Spleen (tissue), 13 donors: ENCODE measurements around the gene AMOTL2. TPM values are rescaled to one million over a fixed set of nuclear protein-coding genes. Genes with fewer than 3 reads are reported as not detected.

ENCODE experiments used
- DNase-seq: peaks from one replicate; pipeline ENCODE4 v3.0.0-alpha.2; 2020
- H3K27ac ChIP-seq, 8 donors: fragments of 200-600 bp; sonication (generic) in 7 of 8; 1 replicate in 4 of 8; 2 replicates in 4 of 8; pipeline versions ENCODE4 v1.5.0 to v1.8.0; 2016 to 2021; ENCODE audit warnings: inconsistent platforms in 4 of 8, mild to moderate bottlenecking in 4 of 8, moderate library complexity in 1 of 8
- H3K27me3 ChIP-seq, 7 donors: fragments of 200-600 bp; sonication (generic) in 6 of 7; replicated peaks in 1 of 7; 1 replicate in 4 of 7; 2 replicates in 3 of 7; pipeline versions ENCODE4 v1.5.0 to v1.8.0; 2016 to 2021; ENCODE audit warnings: inconsistent platforms in 3 of 7, mild to moderate bottlenecking in 1 of 7
- H3K36me3 ChIP-seq, 6 donors: fragments of 200-600 bp; sonication (generic) in 5 of 6; 1 replicate in 4 of 6; 2 replicates in 2 of 6; pipeline versions ENCODE4 v1.5.0 to v1.8.0; 2016 to 2021; ENCODE audit warnings: inconsistent platforms in 2 of 6
- H3K4me1 ChIP-seq, 6 donors: fragments of 200-600 bp; sonication (generic) in 5 of 6; 1 replicate in 3 of 6; 2 replicates in 3 of 6; pipeline versions ENCODE4 v1.5.0 to v1.8.0; 2016 to 2021; ENCODE audit warnings: inconsistent platforms in 3 of 6
- H3K4me3 ChIP-seq, 8 donors: fragments of 200-600 bp; sonication (generic) in 7 of 8; 1 replicate in 4 of 8; 2 replicates in 4 of 8; pipeline versions ENCODE4 v1.5.0 to v1.8.0; 2016 to 2021; ENCODE audit warnings: inconsistent platforms in 4 of 8, mild to moderate bottlenecking in 4 of 8, moderate library complexity in 2 of 8
- H3K9me3 ChIP-seq, 8 donors: fragments of 200-600 bp; sonication (generic) in 7 of 8; 1 replicate in 4 of 8; 2 replicates in 4 of 8; pipeline versions ENCODE4 v1.5.0 to v1.8.0; 2016 to 2021; ENCODE audit warnings: inconsistent platforms in 4 of 8
- CTCF ChIP-seq, 11 experiments: fragments of 200-600 bp in 7 of 11; fragments of 450-650 bp in 4 of 11; sonication (generic) in 4 of 11; IDR thresholded peaks in 8 of 11; conservative IDR thresholded peaks in 3 of 11; 1 replicate in 7 of 11; 2 replicates in 4 of 11; pipeline versions ENCODE4 v1.4.0 to v1.8.0; 2016 to 2021; ENCODE audit warnings: antibody characterized with exemption in 11 of 11, inconsistent platforms in 4 of 11, mild to moderate bottlenecking in 1 of 11
- POLR2A ChIP-seq, 3 donors: fragments of 450-650 bp; IDR thresholded peaks; one replicate each; pipeline ENCODE4 v1.5.1; 2017; ENCODE audit warnings: antibody characterized with exemption in 3 of 3, mild to moderate bottlenecking in 1 of 3
- POLR2AphosphoS5 ChIP-seq, 3 donors: sonication (generic); formaldehyde crosslinking; IDR thresholded peaks; one replicate each; pipeline ENCODE4 v1.5.1; 2017; ENCODE audit warnings: antibody characterized with exemption in 3 of 3
- WGBS, 5 donors: extraction: QIAGEN DNeasy Blood & Tissue Kit in 3 of 5; methylation state at CpG; one replicate each; pipeline versions ENCODE4 v1.1.5 to v1.1.7; 2013 to 2018; 5-methylcytosine and 5-hydroxymethylcytosine counted together
- intact Hi-C: fragments of 100-400 bp; cut with DNase I; formaldehyde crosslinking; loops from one replicate; pipeline ENCODE4 v1.15.0; 2023; ENCODE audit warnings: low total_unique reads
- long read RNA-seq, 2 donors: transcript quantifications; one replicate each; lab custom pipeline, GENCODE V29; 2026
- polyA plus RNA-seq, 3 donors: library from polyadenylated mRNA; stranded (reverse); fragments of 200-250 nt; gene quantifications; one replicate each; pipeline ENCODE4 v1.2.1, GENCODE V29; 2013
- total RNA-seq, 7 donors: library from RNA; depleted of rRNA in 3 of 7; stranded (reverse); fragments of >200 nt in 3 of 7; fragmentation: NEBNext Ultra II Directional in 4 of 7; extraction: Animal tissue kit (Norgen Biotek cat#: 25700) in 4 of 7; gene quantifications; one replicate each; pipeline versions ENCODE4 v1.1.0 to v1.2.1, GENCODE V29; 2016 to 2021
- donor health status: healthy with polysubstance abuse.
- donor health status: DM: no; HTN: no; CAD: no; lungs with moderate emphysema.
- donor health status: DM: no; HTN: no; CAD: no.
- donor health status: Bipolar disorder and iron deficiency.
- donor health status: healthy.
- donor health status: DM: no; HTN: no; CAD: no.
- donor health status: DM: yes; HTN: yes; CAD: no.

AMOTL2 gene
- total RNA-seq (10 to 100 TPM; 27.5 to 83.4 (median 53.1) TPM), polyA plus RNA-seq (10 to 100 TPM in 1 of 3 donors, 1 to 10 TPM in 2; 3.8 to 15.7 (median 6.0) TPM)
- long read RNA-seq, donor 1, full-length matches to known transcripts, result 6 of 16 reads
- long read RNA-seq, donor 1, partial matches to known transcripts, result 10 of 16 reads
- long read RNA-seq, donor 1, other reads (novel, unspliced or antisense), result 0 of 16 reads
- long read RNA-seq, donor 2, full-length matches to known transcripts, result 2 of 2 reads
- long read RNA-seq, donor 2, partial matches to known transcripts, result 0 of 2 reads
- long read RNA-seq, donor 2, other reads (novel, unspliced or antisense), result 0 of 2 reads

GRCh38 chr3:134374105-134374790, at the start of gene AMOTL2:
Gene AMOTL2 (minus strand): TSS chr3:134374447. CDS start chr3:134371433, 3,014 bp downstream.
- Histone ChIP-seq H3K27me3 (peaks cover 0 to 57% (median 18%) of the 10 kb centered on the region in 7 donors), H3K27ac (peak within 1 kb of the TSS; percentile 50 to 96 (median 93)), H3K4me3 (peak within 1 kb of the TSS; percentile 46 to 74 (median 52)), H3K9me3 (no peaks in the 10 kb centered on the region), H3K36me3 (peaks cover 0 to 25% (median 8%) of the 10 kb centered on the region in 6 donors), H3K4me1 (peaks cover 18 to 74% (median 52%) of the 10 kb centered on the region in 6 donors)
- intact Hi-C loops, result no loop called here
- TF ChIP-seq POLR2A (IDR thresholded peaks at IDR 0.05), result peak in 1 of 3 donors; percentile 82
- TF ChIP-seq CTCF (IDR thresholded peaks at IDR 0.05 in 8 of 11, conservative IDR thresholded peaks at IDR 0.05 in 3 of 11), result no peak
- TF ChIP-seq POLR2AphosphoS5 (IDR thresholded peaks at IDR 0.05), result peak; percentile 76 to 95 (median 91)
- DNase-seq, result peak; percentile 87
- 1 to 2% (median 2%) methylated on average over 43 to 78 of the region's 78 CpGs for WGBS, 5 donors

- no peak for DNase-seq
- Histone ChIP-seq H3K36me3 (no peaks in the 10 kb centered on the region), H3K4me1 (no peaks in the 10 kb centered on the region), H3K4me3 (no peak overlapping the region), H3K9me3 (no peaks in the 10 kb centered on the region), H3K27me3 (peaks cover 0 to 13% (median 0%) of the 10 kb centered on the region in 7 donors), H3K27ac (no peak overlapping the region)
- 39 to 74% (median 69%) methylated on average over 1 to 2 of the region's 2 CpGs for WGBS, 5 donors
- intact Hi-C loops, result no loop called here
- TF ChIP-seq CTCF (IDR thresholded peaks at IDR 0.05 in 8 of 11, conservative IDR thresholded peaks at IDR 0.05 in 3 of 11) (no peak), POLR2A (IDR thresholded peaks at IDR 0.05) (no peak), POLR2AphosphoS5 (IDR thresholded peaks at IDR 0.05) (no peak)
These were observed 48.9 kb upstream of the AMOTL2 start for GRCh38 chr3:134423153-134423552.

GRCh38 chr3:134419960-134420321, 45.7 kb upstream of the AMOTL2 start:
- no peak for DNase-seq
- no peak overlapping the region for H3K27ac ChIP-seq
- 83 to 90% (median 86%) methylated on average over 5 of the region's 5 CpGs for WGBS, 5 donors
- no peak overlapping the region for H3K4me3 ChIP-seq
- H3K36me3 ChIP-seq, result no peaks in the 10 kb centered on the region
- H3K27me3 ChIP-seq, result peaks cover 0 to 3% (median 0%) of the 10 kb centered on the region in 7 donors
- peaks cover 0 to 5% (median under 1%) of the 10 kb centered on the region in 8 donors for H3K9me3 ChIP-seq
- TF ChIP-seq CTCF (IDR thresholded peaks at IDR 0.05 in 8 of 11, conservative IDR thresholded peaks at IDR 0.05 in 3 of 11), result no peak
- TF ChIP-seq POLR2A (IDR thresholded peaks at IDR 0.05), result no peak
- TF ChIP-seq POLR2AphosphoS5 (IDR thresholded peaks at IDR 0.05), result no peak
- intact Hi-C loops, result no loop called here
- H3K4me1 ChIP-seq, result no peaks in the 10 kb centered on the region
